Esophagus (tissue), 2 donors: Measurements from ENCODE around the gene KCNN3. TPM values are rescaled to one million over a fixed set of nuclear protein-coding genes. Genes with fewer than 3 reads are reported as not detected.

Source experiments
- H3K27ac ChIP-seq, 2 donors: one replicate each; pipeline ENCODE4 v1.5.1; 2013; ENCODE audit warnings: low read depth in 2 of 2, mild to moderate bottlenecking in 2 of 2, inconsistent platforms in 1 of 2, low read length in 1 of 2, moderate library complexity in 1 of 2
- H3K27me3 ChIP-seq, 2 donors: one replicate each; pipeline ENCODE4 v1.6.1; 2013; ENCODE audit warnings: low read length in 2 of 2, control low read depth in 1 of 2, mild to moderate bottlenecking in 1 of 2; ENCODE audit not compliant: insufficient read depth in 2 of 2, control insufficient read depth in 1 of 2
- H3K36me3 ChIP-seq, 2 donors: one replicate each; pipeline ENCODE4 v1.6.1; 2013; ENCODE audit warnings: low read length in 1 of 2; ENCODE audit not compliant: control insufficient read depth in 2 of 2, insufficient read depth in 2 of 2
- H3K4me1 ChIP-seq, 2 donors: one replicate each; pipeline ENCODE4 v1.6.1; 2013; ENCODE audit warnings: low read length in 1 of 2; ENCODE audit not compliant: control insufficient read depth in 2 of 2, insufficient read depth in 2 of 2
- H3K4me3 ChIP-seq, 2 donors: one replicate each; pipeline ENCODE4 v1.5.1; 2013; ENCODE audit warnings: low read length in 2 of 2, mild to moderate bottlenecking in 2 of 2, low read depth in 1 of 2, moderate library complexity in 1 of 2
- H3K9me3 ChIP-seq, 2 donors: one replicate each; pipeline ENCODE4 v1.6.1; 2013; ENCODE audit warnings: mild to moderate bottlenecking in 2 of 2, low read depth in 1 of 2, low read length in 1 of 2, moderate library complexity in 1 of 2; ENCODE audit not compliant: control insufficient read depth in 2 of 2, insufficient read depth in 1 of 2
- WGBS, 2 donors: extraction: QIAGEN DNeasy Blood & Tissue Kit; methylation state at CpG; one replicate each; pipeline ENCODE4 v1.1.7; 2013; 5-methylcytosine and 5-hydroxymethylcytosine counted together
- polyA plus RNA-seq, 2 donors: library from polyadenylated mRNA; stranded (reverse); fragments of 200-250 nt; gene quantifications; one replicate each; pipeline ENCODE4 v1.2.3, GENCODE V29; 2013
- donor health status: healthy with polysubstance abuse.
- donor health status: Bipolar disorder and iron deficiency.

KCNN3 gene
- polyA plus RNA-seq, 2 donors = 0.12 to 0.14 TPM

DNA sequence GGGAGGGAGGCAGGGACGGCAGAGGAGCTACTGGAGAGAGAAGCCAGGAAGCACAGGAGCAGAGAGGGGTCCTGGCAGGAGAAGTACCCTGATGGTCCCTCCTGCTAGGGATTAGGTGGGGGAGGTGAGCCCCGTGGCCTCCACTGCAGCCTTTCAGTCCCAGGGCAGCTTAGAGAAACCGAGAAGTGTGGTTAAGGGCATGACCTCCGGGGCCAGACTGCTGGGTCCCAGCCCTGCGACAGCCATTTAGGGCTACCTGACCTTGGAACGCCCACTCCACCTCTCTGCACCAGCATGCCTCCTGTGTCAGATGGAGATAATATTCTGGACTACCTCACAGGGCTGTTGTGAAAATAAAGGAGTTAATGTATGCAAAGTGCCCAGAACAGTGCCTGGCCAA, 47.4 kb downstream of the KCNN3 start:
- Histone ChIP-seq H3K4me1 (no peaks in the 10 kb centered on the region), H3K27me3 (no peaks in the 10 kb centered on the region), H3K9me3 (no peaks in the 10 kb centered on the region), H3K4me3 (no peak overlapping the region), H3K27ac (no peak overlapping the region), H3K36me3 (no peaks in the 10 kb centered on the region)
- WGBS, 2 donors = 73 to 85% methylated on average over 6 of the region's 6 CpGs

- H3K36me3 ChIP-seq = no peaks in the 10 kb centered on the region
- 75 to 77% methylated on average over 10 of the region's 10 CpGs for WGBS, 2 donors
- H3K4me1 ChIP-seq = no peaks in the 10 kb centered on the region
- no peak overlapping the region for H3K27ac ChIP-seq
- no peaks in the 10 kb centered on the region for H3K27me3 ChIP-seq
- no peaks in the 10 kb centered on the region for H3K9me3 ChIP-seq
- no peak overlapping the region for H3K4me3 ChIP-seq
Measured at GRCh38 chr1:154822233-154822632, 47.8 kb downstream of the KCNN3 start.

- no peak overlapping the region for H3K4me3 ChIP-seq
- H3K36me3 ChIP-seq = no peaks in the 10 kb centered on the region
- no peak overlapping the region for H3K27ac ChIP-seq
- 77 to 82% methylated on average over 7 of the region's 7 CpGs for WGBS, 2 donors
- H3K4me1 ChIP-seq = no peaks in the 10 kb centered on the region
- no peaks in the 10 kb centered on the region for H3K27me3 ChIP-seq
- no peaks in the 10 kb centered on the region for H3K9me3 ChIP-seq
Measured at GRCh38 chr1:154821083-154821482, 49.0 kb downstream of the KCNN3 start.

DNA sequence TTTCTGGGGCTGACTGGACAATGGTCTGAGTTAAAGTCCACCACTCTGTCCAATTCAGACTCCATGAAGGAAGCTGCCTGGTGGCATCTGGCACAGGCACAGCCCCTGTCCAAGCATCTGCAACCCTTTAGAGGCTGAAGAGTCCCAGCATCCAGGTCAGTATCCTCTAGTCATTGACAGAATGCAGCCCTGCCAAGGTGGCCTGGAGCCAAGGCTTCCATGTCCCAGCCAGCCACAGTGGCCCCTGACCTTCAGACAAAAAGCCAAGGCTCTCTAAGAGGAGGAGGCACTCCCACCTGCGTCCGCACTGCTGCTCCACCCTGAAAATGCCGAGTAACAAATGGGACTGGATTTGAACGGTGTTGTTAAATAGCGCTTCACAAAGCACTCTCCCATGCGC, 49.4 kb downstream of the KCNN3 start:
- Histone ChIP-seq H3K4me3 (no peak overlapping the region), H3K9me3 (no peaks in the 10 kb centered on the region), H3K27ac (no peak overlapping the region), H3K4me1 (no peaks in the 10 kb centered on the region), H3K36me3 (no peaks in the 10 kb centered on the region), H3K27me3 (no peaks in the 10 kb centered on the region)
- WGBS, 2 donors = 89% methylated on average over 6 of the region's 6 CpGs

DNA sequence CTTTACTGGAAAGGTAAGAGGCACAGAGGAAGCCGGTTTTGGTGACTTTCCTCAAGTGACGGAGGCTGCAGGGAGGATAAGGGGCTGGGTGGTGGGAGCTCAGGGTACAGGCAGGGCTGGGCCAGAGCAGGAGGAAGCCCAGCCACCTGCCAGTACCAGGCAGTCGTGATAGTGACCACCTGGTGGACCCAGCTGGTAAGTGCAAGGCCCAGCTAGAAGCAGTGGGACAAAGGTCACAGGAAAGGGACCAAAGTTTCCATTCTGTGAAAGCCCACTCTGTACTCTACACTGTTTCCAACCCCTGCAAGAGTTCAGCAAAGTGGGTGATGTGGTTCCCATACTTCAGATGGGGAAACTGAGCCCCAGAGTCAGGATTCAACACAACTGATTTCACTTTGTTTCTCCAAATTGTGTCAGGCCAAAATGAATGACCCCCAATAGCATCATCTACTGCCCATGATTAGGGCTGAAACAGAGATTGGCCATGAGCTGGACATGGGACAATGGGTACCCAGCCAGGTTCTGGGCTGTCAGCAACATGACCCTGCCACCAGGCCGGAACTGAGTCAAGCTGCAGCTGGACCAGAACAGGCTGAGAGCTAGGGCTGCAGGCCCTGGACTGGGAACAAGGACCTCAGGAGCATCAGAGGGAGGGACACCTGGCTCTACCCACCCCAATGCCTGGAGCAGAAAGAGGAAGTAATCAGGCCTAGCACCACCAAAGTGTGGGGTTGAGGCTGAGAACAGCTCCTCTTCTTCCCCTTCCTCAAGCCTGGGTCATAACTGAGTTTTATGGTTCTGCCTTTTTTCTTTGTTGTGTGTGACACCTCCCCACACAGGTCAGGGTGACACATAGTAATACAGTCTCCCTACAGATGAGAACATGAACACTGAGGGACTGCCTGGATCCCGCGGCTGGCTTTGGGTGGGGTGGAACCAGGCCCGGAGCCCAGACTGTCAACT, 50.2 kb downstream of the KCNN3 start:
- Histone ChIP-seq H3K27me3 (no peaks in the 10 kb centered on the region), H3K4me3 (no peak overlapping the region), H3K9me3 (no peaks in the 10 kb centered on the region), H3K4me1 (no peaks in the 10 kb centered on the region), H3K36me3 (no peaks in the 10 kb centered on the region), H3K27ac (no peak overlapping the region)
- WGBS, 2 donors = 69 to 84% methylated on average over 7 of the region's 7 CpGs

DNA sequence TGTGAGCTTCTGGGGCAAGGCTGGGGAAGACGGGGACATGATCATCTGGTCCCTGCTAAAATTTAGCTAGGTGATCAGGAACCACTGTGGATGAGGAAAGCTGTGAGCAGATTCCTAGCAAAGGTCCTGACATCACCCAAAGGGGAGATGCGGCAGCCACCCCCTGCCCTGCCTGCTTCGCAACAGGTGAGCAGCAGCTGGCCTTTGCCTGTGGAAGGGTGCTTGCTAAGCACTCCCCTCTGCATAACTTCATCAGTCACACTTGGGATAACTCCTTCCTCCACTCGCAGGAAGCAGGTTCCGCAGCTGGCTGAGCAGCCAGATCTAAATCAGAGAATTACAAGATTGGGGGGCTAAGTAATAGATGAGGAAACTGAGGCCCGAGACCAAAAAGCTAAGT, 51.2 kb downstream of the KCNN3 start:
- no peaks in the 10 kb centered on the region for H3K36me3 ChIP-seq
- no peak overlapping the region for H3K4me3 ChIP-seq
- peaks cover 1 to 2% of the 10 kb centered on the region in 2 donors for H3K4me1 ChIP-seq
- H3K9me3 ChIP-seq = no peaks in the 10 kb centered on the region
- WGBS, 2 donors = 80 to 90% methylated on average over 6 of the region's 6 CpGs
- no peaks in the 10 kb centered on the region for H3K27me3 ChIP-seq
- H3K27ac ChIP-seq = no peak overlapping the region

DNA sequence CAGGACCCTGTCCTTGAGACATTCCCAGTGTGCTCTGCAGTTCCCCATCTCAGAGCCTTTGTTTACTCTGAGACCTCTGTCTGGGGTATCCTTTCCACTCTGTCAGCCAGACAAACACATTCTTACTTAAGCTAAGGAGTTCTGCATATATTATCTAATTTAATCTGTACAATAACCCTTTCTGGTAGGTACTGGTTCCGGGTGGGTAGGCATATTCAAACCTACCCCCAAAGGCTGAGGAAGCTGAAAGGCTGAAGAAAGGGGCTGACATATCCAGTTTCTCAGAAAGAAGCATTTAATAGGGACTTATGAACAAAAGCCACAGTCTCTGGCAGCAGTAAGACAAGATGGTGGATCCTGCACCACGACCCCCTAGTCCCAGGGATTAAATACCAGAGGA, 53.1 kb downstream of the KCNN3 start:
- 79 to 89% methylated on average over 2 of the region's 2 CpGs for WGBS, 2 donors
- H3K4me3 ChIP-seq = no peak overlapping the region
- no peaks in the 10 kb centered on the region for H3K27me3 ChIP-seq
- H3K27ac ChIP-seq = no peak overlapping the region
- no peaks in the 10 kb centered on the region for H3K36me3 ChIP-seq
- H3K9me3 ChIP-seq = no peaks in the 10 kb centered on the region
- H3K4me1 ChIP-seq = peaks cover 2 to 4% of the 10 kb centered on the region in 2 donors

GRCh38 chr1:154816369-154816768, 53.7 kb downstream of the KCNN3 start:
- Histone ChIP-seq H3K27me3 (no peaks in the 10 kb centered on the region), H3K9me3 (no peaks in the 10 kb centered on the region), H3K4me1 (peaks cover 2 to 4% of the 10 kb centered on the region in 2 donors), H3K27ac (no peak overlapping the region), H3K4me3 (no peak overlapping the region), H3K36me3 (no peaks in the 10 kb centered on the region)
- WGBS, 2 donors = 39 to 40% methylated on average over 6 of the region's 6 CpGs

DNA sequence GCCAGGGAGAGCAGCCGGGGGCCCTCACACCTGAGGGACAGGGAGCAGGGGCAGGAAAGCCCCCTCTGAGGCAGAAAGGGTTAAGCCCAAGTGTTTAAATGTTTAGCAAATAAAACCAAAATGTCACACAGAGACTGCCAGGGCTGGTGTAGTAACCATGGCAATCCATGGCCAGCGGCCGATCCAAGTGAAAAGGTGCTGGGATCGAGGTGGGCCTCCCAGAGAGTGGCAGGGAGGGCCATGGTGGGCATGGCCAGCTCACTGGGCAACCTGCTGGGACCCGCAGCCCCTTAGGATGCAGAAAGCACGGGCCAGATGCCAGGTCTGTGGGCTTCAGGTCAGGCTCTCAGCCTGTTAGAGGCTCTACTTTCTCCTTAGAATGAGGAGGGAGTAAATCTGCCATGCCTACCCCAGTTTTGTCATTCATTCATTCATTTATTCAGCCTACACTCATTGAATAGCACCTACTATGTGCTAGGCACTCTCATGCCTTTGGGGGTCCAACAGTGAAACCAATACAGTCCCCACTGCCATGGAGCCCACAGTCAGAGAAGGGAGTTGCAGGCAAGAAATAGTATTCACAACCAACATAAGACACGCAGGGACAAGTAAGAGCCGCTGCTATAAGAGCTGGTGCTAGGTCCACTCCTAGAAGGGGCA, 56.1 kb downstream of the KCNN3 start:
- 61 to 62% methylated on average over 8 of the region's 8 CpGs for WGBS, 2 donors
- H3K4me1 ChIP-seq = peaks cover 4 to 12% of the 10 kb centered on the region in 2 donors
- H3K9me3 ChIP-seq = no peaks in the 10 kb centered on the region
- no peak overlapping the region for H3K4me3 ChIP-seq
- H3K27ac ChIP-seq = peak overlapping the region; percentile 3 to 9
- H3K27me3 ChIP-seq = no peaks in the 10 kb centered on the region
- no peaks in the 10 kb centered on the region for H3K36me3 ChIP-seq
